Measurements from ENCODE around the gene C1orf52. TPM values are rescaled to one million over a fixed set of nuclear protein-coding genes. Genes with fewer than 3 reads are reported as not detected.

Gene C1orf52
- total and polyA plus RNA-seq, 9 of the 15 experiments (the other 6 are each of a cell fraction or from before 2014, with no cell fraction given) = 17.0 to 38.5 (median 33.0) TPM

DNA sequence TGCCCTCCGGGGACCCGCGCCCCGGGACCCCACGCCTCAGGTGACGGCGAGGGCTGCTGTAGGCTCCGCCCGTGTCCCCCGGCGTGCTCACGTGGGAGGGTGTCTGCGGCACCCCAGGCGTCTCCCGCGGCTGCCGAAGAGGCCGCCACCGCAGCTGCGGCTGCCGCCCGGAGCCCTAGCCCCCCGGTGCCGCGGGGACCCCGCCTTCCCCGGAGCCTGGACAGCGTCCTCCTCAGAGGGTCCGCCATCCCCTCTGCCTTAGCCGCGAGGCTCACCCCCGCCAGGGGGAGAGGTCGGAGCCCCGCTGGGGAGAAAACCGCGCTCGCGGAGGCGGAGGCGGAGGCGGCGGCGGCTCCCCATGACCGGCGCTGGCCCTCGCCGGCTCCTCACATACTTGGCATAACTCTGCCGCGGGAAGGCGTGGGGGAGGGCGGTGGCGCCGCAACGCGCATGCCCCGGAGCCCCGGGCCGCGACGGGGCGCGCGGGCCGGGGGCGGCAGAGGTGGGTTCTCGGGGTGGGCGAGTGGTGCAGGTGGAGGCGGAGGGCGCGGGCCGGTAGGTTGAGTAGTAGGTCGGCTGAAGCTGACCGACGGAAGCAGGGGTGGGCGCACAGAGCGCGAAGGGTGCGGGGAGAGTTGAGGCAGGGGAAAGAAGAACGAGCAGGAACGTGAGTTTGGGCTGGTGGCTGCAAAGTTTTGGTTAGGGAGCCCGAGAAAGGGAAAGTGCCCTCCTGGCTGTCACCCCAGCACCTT, 57.9 kb downstream of the C1orf52 start (continued):
- no peak for TF ChIP-seq SIRT6 (IDR thresholded peaks at IDR 0.05; ENCODE audit: low read depth, low read length)
- no peak for TF ChIP-seq DIDO1 (tag; IDR thresholded peaks at IDR 0.05; ENCODE audit: low read depth)
- no peak for TF ChIP-seq FOXJ3 (CRISPR knock-in tag; IDR thresholded peaks at IDR 0.05)
- TF ChIP-seq HIVEP1 (CRISPR knock-in tag; IDR thresholded peaks at IDR 0.05) = no peak
- TF ChIP-seq GATAD2A (IDR thresholded peaks at IDR 0.05) = no peak
- TF ChIP-seq FOXJ2 (tag; IDR thresholded peaks at IDR 0.05) = no peak
- 0 out of 4 replicates have a peak, but pooled peaks of 1 of the 2 experiments have one; percentile 26 for TF ChIP-seq HDAC1 (IDR thresholded peaks at IDR 0.05)
- TF ChIP-seq NCOA6 (IDR thresholded peaks at IDR 0.05) = peak; percentile 77
- TF ChIP-seq SRSF3 (IDR thresholded peaks at IDR 0.05; ENCODE audit: insufficient read depth, low read length) = no peak
- no peak for TF ChIP-seq MTA1 (IDR thresholded peaks at IDR 0.05; ENCODE audit: borderline replicate concordance)
- TF ChIP-seq RUNX1 (IDR thresholded peaks at IDR 0.05; ENCODE audit: low read depth) = no peak
- TF ChIP-seq MIER1 (IDR thresholded peaks at IDR 0.05; ENCODE audit: low read depth) = no peak
- TF ChIP-seq FOXM1 (IDR thresholded peaks at IDR 0.05; ENCODE audit: low read depth) = no peak
- peak; percentile 19; the same call in 1 of the 2 replicates for TF ChIP-seq FOXM1 (CRISPR knock-in tag; IDR thresholded peaks at IDR 0.05; ENCODE audit: low read depth)
- no peak for TF ChIP-seq CBX8 (IDR thresholded peaks at IDR 0.05; ENCODE audit: borderline replicate concordance, extremely low read depth, low read depth, low read length, poor library complexity, severe bottlenecking)
- TF ChIP-seq ZNF124 (CRISPR knock-in tag; IDR thresholded peaks at IDR 0.05) = no peak
- no peak for TF ChIP-seq SMAD3 (CRISPR knock-in tag; conservative IDR thresholded peaks at IDR 0.05)
- TF ChIP-seq ILF3 (IDR thresholded peaks at IDR 0.05; ENCODE audit: borderline replicate concordance) = peak; percentile 29; the same call in 1 of the 2 replicates
- TF ChIP-seq, protein P1, sequence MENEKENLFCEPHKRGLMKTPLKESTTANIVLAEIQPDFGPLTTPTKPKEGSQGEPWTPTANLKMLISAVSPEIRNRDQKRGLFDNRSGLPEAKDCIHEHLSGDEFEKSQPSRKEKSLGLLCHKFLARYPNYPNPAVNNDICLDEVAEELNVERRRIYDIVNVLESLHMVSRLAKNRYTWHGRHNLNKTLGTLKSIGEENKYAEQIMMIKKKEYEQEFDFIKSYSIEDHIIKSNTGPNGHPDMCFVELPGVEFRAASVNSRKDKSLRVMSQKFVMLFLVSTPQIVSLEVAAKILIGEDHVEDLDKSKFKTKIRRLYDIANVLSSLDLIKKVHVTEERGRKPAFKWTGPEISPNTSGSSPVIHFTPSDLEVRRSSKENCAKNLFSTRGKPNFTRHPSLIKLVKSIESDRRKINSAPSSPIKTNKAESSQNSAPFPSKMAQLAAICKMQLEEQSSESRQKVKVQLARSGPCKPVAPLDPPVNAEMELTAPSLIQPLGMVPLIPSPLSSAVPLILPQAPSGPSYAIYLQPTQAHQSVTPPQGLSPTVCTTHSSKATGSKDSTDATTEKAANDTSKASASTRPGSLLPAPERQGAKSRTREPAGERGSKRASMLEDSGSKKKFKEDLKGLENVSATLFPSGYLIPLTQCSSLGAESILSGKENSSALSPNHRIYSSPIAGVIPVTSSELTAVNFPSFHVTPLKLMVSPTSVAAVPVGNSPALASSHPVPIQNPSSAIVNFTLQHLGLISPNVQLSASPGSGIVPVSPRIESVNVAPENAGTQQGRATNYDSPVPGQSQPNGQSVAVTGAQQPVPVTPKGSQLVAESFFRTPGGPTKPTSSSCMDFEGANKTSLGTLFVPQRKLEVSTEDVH (IDR thresholded peaks at IDR 0.05; ENCODE audit: low read depth, partially characterized antibody) = no peak
- TF ChIP-seq ATF7 (IDR thresholded peaks at IDR 0.05) = peak; percentile 44; the same call in 1 of the 2 replicates
- no peak for TF ChIP-seq ZNF444 (CRISPR knock-in tag; IDR thresholded peaks at IDR 0.05)
- TF ChIP-seq MCM5 (IDR thresholded peaks at IDR 0.05; ENCODE audit: low read depth) = no peak
- TF ChIP-seq ZNF12 (CRISPR knock-in tag; IDR thresholded peaks at IDR 0.05) = peak; percentile 80
